Heart right ventricle (tissue), 16 donors: ENCODE results near the gene JMJD7. TPM values are rescaled to one million over a fixed set of nuclear protein-coding genes. Genes with fewer than 3 reads are reported as not detected.

Experiments used
- ATAC-seq, 8 donors: fragments of 200-7000 bp; cut with Tn5 transposase; one replicate each; pipeline ENCODE4 v1.9.1; 2020; ENCODE audit warnings: mild to moderate bottlenecking in 8 of 8, moderate library complexity in 8 of 8, moderate number of reproducible peaks in 1 of 8
- DNase-seq, 2 donors: peaks; one replicate each; pipeline ENCODE4 v3.0.0-alpha.2; 2020
- H3K27ac ChIP-seq, 10 donors: fragments of 200-600 bp; sonication (generic) in 2 of 10; one replicate each; pipeline versions ENCODE4 v1.5.0 to v1.8.0; 2020 to 2022; ENCODE audit warnings: mild to moderate bottlenecking in 3 of 10
- H3K27me3 ChIP-seq, 7 donors: fragments of 200-600 bp; one replicate each; pipeline ENCODE4 v1.8.0; 2021 to 2022; ENCODE audit warnings: mild to moderate bottlenecking in 2 of 7
- H3K36me3 ChIP-seq, 9 donors: fragments of 200-600 bp; sonication (generic) in 1 of 9; one replicate each; pipeline versions ENCODE4 v1.5.0 to v1.8.0; 2020 to 2022; ENCODE audit warnings: mild to moderate bottlenecking in 2 of 9
- H3K4me1 ChIP-seq, 9 donors: fragments of 200-600 bp; sonication (generic) in 1 of 9; one replicate each; pipeline versions ENCODE4 v1.5.0 to v1.8.0; 2020 to 2022; ENCODE audit warnings: mild to moderate bottlenecking in 4 of 9
- H3K4me3 ChIP-seq, 10 donors: fragments of 200-600 bp; sonication (generic) in 2 of 10; one replicate each; pipeline versions ENCODE4 v1.5.0 to v1.8.0; 2020 to 2022; ENCODE audit warnings: mild to moderate bottlenecking in 7 of 10, moderate library complexity in 2 of 10
- H3K9me3 ChIP-seq, 11 donors: fragments of 200-600 bp in 10 of 11; sonication (generic) in 2 of 11; one replicate each; pipeline versions ENCODE4 v1.5.0 to v1.8.0; 2013 to 2022; ENCODE audit warnings: mild to moderate bottlenecking in 2 of 11, control low read depth in 1 of 11, moderate library complexity in 1 of 11
- CTCF ChIP-seq, 9 donors: fragments of 200-600 bp; sonication (generic) in 2 of 9; IDR thresholded peaks; one replicate each; pipeline versions ENCODE4 v1.5.0 to v1.8.0; 2021 to 2022; ENCODE audit warnings: antibody characterized with exemption in 9 of 9, mild to moderate bottlenecking in 5 of 9, moderate library complexity in 1 of 9
- WGBS, 2 donors: extraction: QIAGEN DNeasy Blood & Tissue Kit; methylation state at CpG; one replicate each; pipeline ENCODE4 v1.1.7; 2013; ENCODE audit warnings: inconsistent platforms in 1 of 2; 5-methylcytosine and 5-hydroxymethylcytosine counted together
- intact Hi-C, 10 donors: fragments of 100-400 bp; cut with DNase I; formaldehyde crosslinking; loops; one replicate each; pipeline versions ENCODE4 v1.11.1 to v1.14.2; 2022
- polyA plus RNA-seq, 2 donors: library from polyadenylated mRNA; stranded (reverse); fragments of 200-250 nt; gene quantifications; one replicate each; pipeline ENCODE4 v1.2.3, GENCODE V29; 2013
- total RNA-seq, 10 donors: library from RNA; stranded (reverse); fragmentation: NEBNext Ultra II Directional in 3 of 10; extraction: Animal tissue kit (Norgen Biotek cat#: 25700) in 3 of 10; gene quantifications; one replicate each; pipeline versions ENCODE4 v1.2.1 to v1.2.4, GENCODE V29; 2021 to 2023
- donor health status: Arrhythmogenic right ventricular cardiomyopathy.
- donor health status: ischemic (EF 13 %, LVEDD 7.1; RV severe dilation, severe dysfunction).
- donor health status: healthy with polysubstance abuse.
- donor health status: DM: no; HTN: yes; CAD: no.
- donor health status: DM: no; HTN: no; CAD: no.
- donor health status: ischemic (EF 25% LVEDD 6.9; RV normal size, moderate dysfunction).
- donor health status: ischemic (EF 25% LVEDD 5.7; RV mildly dilated, moderate dysfunction).
- donor health status: healthy.
- donor health status: DM: yes; HTN: yes; CAD: no.
- donor health status: Ischemic cardiomyopathy.
- donor health status: ischemic (EF 35%, LVEDD 5.7; RV mildly dilated, moderate dysfunction).
- donor health status: nonischemic (EF 11% LVEDD 7.7; RV severe dilation, severe dysfunction).
- donor health status: DM: yes; HTN: yes; CAD: no.
- donor health status: PGD.
- donor health status: ischemic (EF 29% LVEDD 5.4; RV normal size, mild dysfunction).
- donor health status: nonischemic (EF 23%, LVEDD 6.1; RV moderate dilation, normal function).

The JMJD7 gene
- total and polyA plus RNA-seq, 12 donors = 8.6 to 23.0 (median 12.9) TPM

- TF ChIP-seq CTCF (IDR thresholded peaks at IDR 0.05) = no peak
Measured at GRCh38 chr15:41847206-41847605, 19.3 kb downstream of the JMJD7 start.

GRCh38 chr15:41847981-41848380 is 20.1 kb downstream of the JMJD7 start:
- 94% methylated on average over 9 of the region's 9 CpGs for WGBS, 2 donors
- H3K27me3 ChIP-seq = no peaks in the 10 kb centered on the region
- peaks cover 0 to 61% (median 24%) of the 10 kb centered on the region in 9 donors for H3K36me3 ChIP-seq
- no peak for DNase-seq
- intact Hi-C loops = no loop called here
- no peaks in the 10 kb centered on the region for H3K4me1 ChIP-seq
- no peak overlapping the region for H3K27ac ChIP-seq
- H3K4me3 ChIP-seq = no peak overlapping the region
- no peaks in the 10 kb centered on the region for H3K9me3 ChIP-seq
- TF ChIP-seq CTCF (IDR thresholded peaks at IDR 0.05) = no peak
- ATAC-seq = no peak

More at GRCh38 chr15:41847206-41847605, 19.3 kb downstream of the JMJD7 start:
- Histone ChIP-seq H3K36me3 (peaks cover 0 to 69% (median 24%) of the 10 kb centered on the region in 9 donors), H3K4me3 (no peak overlapping the region), H3K4me1 (no peaks in the 10 kb centered on the region), H3K27ac (no peak overlapping the region), H3K27me3 (no peaks in the 10 kb centered on the region), H3K9me3 (no peaks in the 10 kb centered on the region)
- ATAC-seq (no peak), DNase-seq (no peak)
- intact Hi-C loops = no loop called here
- WGBS, 2 donors = 92% methylated on average over 14 of the region's 14 CpGs

GRCh38 chr15:41848631-41849030 is 20.7 kb downstream of the JMJD7 start:
- Histone ChIP-seq H3K36me3 (peaks cover 0 to 55% (median 24%) of the 10 kb centered on the region in 9 donors), H3K9me3 (no peaks in the 10 kb centered on the region), H3K27me3 (no peaks in the 10 kb centered on the region), H3K4me3 (no peak overlapping the region), H3K27ac (no peak overlapping the region), H3K4me1 (no peaks in the 10 kb centered on the region)
- intact Hi-C loops = no loop called here
- WGBS, 2 donors = 77 to 86% methylated on average over 10 of the region's 10 CpGs
- TF ChIP-seq CTCF (IDR thresholded peaks at IDR 0.05) = no peak
- DNase-seq = no peak
- no peak for ATAC-seq

GRCh38 chr15:41849204-41849603 is 21.3 kb downstream of the JMJD7 start:
- WGBS, 2 donors = 81 to 91% methylated on average over 6 of the region's 6 CpGs
- H3K4me3 ChIP-seq = no peak overlapping the region
- no peak for DNase-seq
- no peak for TF ChIP-seq CTCF (IDR thresholded peaks at IDR 0.05)
- no peaks in the 10 kb centered on the region for H3K9me3 ChIP-seq
- intact Hi-C loops = no loop called here
- no peak for ATAC-seq
- H3K4me1 ChIP-seq = no peaks in the 10 kb centered on the region
- H3K27ac ChIP-seq = no peak overlapping the region
- H3K36me3 ChIP-seq = peaks cover 0 to 49% (median 24%) of the 10 kb centered on the region in 9 donors
- no peaks in the 10 kb centered on the region for H3K27me3 ChIP-seq
